GM21528 (cell line): ENCODE measurements around the gene TTLL5.

Experiments used
- ATAC-seq: cut with Tn5 transposase; IDR thresholded peaks from one replicate; pipeline ENCODE4 v1.9.1; 2021; ENCODE audit warnings: mild to moderate bottlenecking, moderate library complexity; ENCODE audit not compliant: unreplicated experiment, low FRiP score

TTLL5 gene

GRCh38 chr14:75660630-75661498 is at the start of gene TTLL5, which contains the start of gene ERG28:
TTLL5 (plus strand) TSS chr14:75661246; CDS start chr14:75663150, 1,904 bp downstream.
ERG28 (minus strand) TSS chr14:75660876; CDS start chr14:75657502, 3,374 bp downstream.
- ATAC-seq, result peak; percentile 96

- no peak for ATAC-seq
These were observed 48.9 kb upstream of the TTLL5 start for GRCh38 chr14:75612157-75612556.

- ATAC-seq, result no peak
These were observed 46.9 kb upstream of the TTLL5 start for GRCh38 chr14:75614179-75614578.

GRCh38 chr14:75615200-75615599 is 45.8 kb upstream of the TTLL5 start:
- ATAC-seq, result no peak

GRCh38 chr14:75619548-75619947 is 41.5 kb upstream of the TTLL5 start:
- no peak for ATAC-seq

- no peak for ATAC-seq
These were observed 36.0 kb upstream of the TTLL5 start for GRCh38 chr14:75625034-75625433.

- no peak for ATAC-seq
These were observed 34.6 kb upstream of the TTLL5 start for GRCh38 chr14:75626396-75626795.

- ATAC-seq, result no peak
These were observed 34.2 kb upstream of the TTLL5 start for GRCh38 chr14:75626863-75627262.

- ATAC-seq, result no peak
These were observed 33.6 kb upstream of the TTLL5 start for GRCh38 chr14:75627406-75627805.

GRCh38 chr14:75628816-75629215 is 32.2 kb upstream of the TTLL5 start:
- no peak for ATAC-seq

GRCh38 chr14:75630695-75631452 is 30.2 kb upstream of the TTLL5 start:
- no peak for ATAC-seq

GRCh38 chr14:75631453-75631831 is 29.6 kb upstream of the TTLL5 start:
- no peak for ATAC-seq

- no peak for ATAC-seq
These were observed 26.2 kb upstream of the TTLL5 start for GRCh38 chr14:75634848-75635247.

- no peak for ATAC-seq
These were observed 24.9 kb upstream of the TTLL5 start for GRCh38 chr14:75636100-75636692.

GRCh38 chr14:75640876-75641275 is 20.2 kb upstream of the TTLL5 start:
- ATAC-seq, result no peak

GRCh38 chr14:75643985-75644384 is 17.1 kb upstream of the TTLL5 start:
- ATAC-seq, result no peak

- ATAC-seq, result no peak
These were observed 16.0 kb upstream of the TTLL5 start for GRCh38 chr14:75645056-75645455.

- no peak for ATAC-seq
These were observed 14.3 kb upstream of the TTLL5 start for GRCh38 chr14:75646762-75647161.

GRCh38 chr14:75647640-75648039 is 13.4 kb upstream of the TTLL5 start:
- no peak for ATAC-seq

- ATAC-seq, result no peak
These were observed 12.8 kb upstream of the TTLL5 start for GRCh38 chr14:75648066-75648838.
